Activated T-helper 1 cell treated with anti-CD3 and anti-CD28 coated beads, Interleukin-2, amount 50 U/mL, for 16 hours (primary cell): ENCODE results near the gene LINC01488.

Experiments used
- DNase-seq, 2 donors: peaks; one replicate each; pipeline ENCODE4 v3.0.0-alpha.2; 2020; ENCODE audit warnings: low read depth in 1 of 2, low spot score in 1 of 2

LINC01488 gene

DNA sequence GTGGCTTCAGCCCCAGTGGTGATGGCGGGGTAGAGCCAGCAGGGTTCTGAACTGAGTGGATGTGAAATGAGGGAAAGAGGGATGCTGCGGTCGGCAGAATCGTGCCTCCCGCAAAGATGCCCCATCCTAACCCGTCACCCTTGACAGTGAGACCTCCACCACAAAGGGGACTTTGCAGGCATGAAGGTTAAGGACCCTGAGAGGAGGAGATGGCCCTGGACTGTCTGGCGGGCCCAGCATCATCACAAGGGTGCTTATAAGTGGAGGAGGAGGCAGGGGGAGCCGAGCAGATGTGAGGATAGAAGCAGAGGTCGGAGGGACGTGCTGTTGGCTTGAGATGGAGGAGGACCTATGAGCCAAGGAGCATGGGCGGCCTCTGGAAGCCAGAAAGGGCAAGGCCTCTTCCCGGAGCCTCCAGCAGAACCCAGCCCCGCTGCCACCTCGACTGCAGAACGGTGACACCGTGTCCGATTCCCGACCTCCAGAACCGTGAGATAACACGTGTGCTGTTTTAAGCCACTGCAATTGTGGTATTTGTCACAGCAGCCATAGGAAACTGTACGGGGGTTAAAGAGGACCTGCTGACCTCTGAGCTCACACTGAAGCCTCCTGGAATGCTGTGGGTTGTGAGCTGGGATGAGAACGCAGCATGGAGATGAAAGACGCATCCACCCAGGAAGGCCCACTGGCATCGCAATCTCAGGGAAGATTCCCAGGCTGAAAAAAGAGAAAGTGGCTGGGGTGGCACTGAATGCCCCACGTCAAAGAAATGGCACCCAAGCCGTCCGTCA lies 10.9 kb downstream of the LINC01488 start:
- DNase-seq, result no peak

DNA sequence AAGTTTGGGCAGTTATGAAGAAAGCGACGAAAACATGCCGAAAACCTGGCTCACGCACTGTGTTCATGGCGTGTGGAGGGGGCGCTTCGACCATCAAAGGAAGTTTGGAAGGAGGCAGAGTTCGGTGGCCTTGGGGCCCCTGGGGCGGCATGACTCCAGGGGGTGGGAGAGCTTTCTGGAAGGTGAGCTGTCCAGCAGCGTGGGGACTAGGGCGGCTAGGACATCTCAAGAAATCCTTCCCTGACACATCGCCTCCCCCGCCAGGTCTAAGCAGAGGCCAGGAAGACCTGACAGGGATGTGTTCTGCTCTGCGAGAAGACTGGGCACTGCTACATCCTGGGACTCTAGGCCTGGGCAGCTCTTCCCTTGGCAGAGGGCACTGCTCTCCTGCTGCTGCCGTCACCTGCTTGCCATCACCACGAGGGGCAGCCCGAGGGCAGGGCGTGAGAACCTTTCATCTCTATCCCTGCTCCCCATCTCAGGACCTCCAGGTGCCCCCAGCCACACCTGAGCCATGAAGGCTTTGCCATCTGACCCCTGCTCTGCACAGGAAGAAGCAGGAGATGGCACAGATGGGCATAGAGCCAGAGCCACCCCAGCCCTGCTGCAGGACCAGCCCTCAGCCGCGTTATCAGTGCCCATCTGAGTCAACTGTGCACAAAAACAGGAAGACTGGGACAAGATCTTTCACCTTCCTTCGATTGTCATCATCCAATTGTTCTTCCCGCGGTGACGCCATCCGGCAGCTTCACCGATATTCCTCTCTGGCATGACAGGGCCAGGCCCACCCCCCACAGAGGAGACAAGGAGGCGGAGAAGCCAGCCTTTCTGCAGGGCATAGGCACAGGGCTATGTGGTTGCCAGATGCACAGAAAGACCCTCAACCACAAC lies 12.7 kb downstream of the LINC01488 start:
- no peak for DNase-seq

DNA sequence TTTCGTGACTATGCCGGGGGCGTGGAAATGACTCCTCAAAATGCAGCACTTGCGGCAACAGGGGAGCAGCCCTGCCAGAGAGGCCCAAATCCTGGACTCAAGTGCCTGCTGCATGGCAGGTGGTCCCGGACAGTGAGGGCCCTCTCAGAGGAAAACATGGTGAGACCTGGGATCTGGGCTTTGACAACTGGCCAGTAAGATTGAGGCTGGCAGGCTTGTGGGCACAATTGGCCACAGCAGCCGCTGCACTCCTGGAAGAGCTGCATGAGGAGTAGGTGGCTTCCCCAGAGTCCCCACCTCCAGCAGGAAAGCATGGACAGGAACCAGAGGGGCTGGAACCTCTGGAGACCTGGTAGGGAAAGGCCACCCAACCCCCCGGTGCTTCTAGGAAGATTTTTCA lies 13.4 kb downstream of the LINC01488 start:
- DNase-seq, result no peak

DNA sequence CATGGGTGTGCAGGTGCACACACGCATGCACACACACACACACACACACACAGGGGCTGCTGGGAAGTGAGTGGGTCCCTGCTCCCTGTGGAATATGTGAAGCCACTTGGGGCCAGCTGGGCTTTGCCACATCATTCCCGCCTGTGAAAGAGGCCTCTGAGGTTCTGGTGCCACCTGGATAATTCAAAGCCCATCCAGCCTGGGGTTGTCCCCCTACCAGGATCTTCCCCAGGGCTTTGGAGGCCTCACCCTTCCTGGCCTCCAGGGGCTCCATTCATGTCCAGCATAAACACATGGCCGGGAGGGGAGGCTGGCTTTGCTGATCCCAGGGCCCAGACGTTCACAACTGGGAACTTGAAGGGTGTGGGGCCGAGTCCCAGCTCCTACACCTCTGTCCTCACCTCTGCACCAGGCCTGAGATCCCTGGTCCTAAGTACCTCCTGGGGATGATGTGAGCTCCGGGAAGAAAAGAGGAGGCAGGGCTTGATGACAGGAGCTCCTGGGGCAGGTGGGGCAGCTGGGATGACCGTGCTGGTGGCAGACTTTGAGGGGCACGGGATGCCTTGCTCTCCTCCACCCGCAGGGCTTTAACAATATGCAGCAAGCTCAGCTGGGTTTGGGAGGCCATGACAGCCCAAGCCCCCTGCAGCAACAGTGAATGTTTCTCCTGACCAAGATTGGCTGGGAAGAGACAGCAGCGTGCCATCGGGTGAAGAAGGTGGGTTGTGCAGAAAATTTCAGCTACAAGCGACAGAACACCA lies 14.2 kb downstream of the LINC01488 start:
- DNase-seq, result no peak

DNA sequence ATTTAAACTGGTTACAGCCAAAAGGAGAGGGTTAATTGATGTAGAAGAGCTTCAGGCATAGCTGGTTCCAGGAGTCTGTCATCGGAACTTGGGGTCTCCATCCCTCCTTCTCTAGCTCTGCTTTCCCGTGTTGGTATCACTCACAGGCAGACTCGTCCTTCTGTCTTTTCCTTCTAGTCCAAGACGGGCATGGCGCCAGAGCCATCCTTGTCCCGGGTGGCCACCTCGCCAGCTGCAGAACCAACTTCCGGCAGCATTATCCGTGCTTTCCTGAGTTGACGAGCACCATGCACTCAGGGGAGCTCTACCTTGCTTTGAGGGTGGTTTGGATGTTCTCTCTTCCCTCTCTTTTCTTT lies 14.7 kb downstream of the LINC01488 start:
- no peak for DNase-seq

DNA sequence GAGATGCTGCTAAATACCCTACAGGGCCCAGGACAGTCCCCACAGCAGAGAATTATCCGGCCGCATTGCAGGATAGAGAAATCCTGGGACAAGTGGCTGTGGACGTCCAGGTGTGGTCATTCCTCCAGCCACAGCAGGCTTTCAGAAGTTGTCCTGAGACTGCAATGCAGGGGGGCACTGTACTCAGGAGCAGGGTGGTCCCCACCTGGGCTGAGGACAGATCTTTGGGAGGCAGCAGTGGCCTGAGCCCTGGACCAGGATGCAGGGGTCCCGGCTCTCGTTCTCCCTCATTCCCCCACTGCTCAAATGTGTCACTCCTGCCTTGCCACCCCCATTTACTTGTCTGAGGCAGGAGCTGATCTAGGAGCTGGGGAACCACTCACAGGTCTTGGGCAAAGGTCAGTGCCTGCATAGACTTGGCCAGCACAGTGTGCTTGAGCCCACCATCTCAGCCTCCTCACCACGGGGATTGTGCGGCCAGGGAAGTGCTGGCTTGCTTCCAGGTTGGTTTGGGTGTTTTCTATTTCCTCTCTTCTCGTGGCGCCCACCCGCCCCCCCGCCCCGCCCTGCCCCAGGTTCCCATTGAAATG lies 15.3 kb downstream of the LINC01488 start:
- DNase-seq, result no peak

DNA sequence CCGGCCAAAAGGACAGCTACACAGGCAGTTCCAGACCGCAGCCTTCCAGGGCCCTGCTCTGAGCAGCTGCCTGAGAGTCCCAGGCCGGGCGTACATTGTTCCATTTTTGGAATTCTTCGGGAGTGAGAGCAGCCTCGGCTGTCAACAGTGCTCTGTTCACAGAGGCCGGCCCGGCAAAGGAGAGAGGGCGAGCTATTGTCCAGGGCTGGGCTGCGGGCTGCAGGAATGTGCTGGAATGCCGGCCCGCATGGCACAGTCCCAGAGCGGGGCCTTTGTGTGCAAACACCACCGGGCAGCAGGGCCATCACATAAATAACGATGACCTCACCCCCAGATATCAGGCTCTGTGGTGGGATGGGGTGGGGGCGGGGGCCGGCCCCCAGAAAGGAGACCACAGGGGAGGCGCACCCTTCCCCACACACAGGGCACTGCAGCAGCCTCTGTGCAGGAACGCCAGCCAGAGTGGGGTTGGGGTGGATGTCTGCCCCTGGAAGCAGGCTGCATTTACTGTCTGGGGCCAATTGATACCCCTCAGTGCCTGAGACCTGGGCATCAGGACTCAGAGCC lies 15.8 kb downstream of the LINC01488 start:
- DNase-seq, result no peak

DNA sequence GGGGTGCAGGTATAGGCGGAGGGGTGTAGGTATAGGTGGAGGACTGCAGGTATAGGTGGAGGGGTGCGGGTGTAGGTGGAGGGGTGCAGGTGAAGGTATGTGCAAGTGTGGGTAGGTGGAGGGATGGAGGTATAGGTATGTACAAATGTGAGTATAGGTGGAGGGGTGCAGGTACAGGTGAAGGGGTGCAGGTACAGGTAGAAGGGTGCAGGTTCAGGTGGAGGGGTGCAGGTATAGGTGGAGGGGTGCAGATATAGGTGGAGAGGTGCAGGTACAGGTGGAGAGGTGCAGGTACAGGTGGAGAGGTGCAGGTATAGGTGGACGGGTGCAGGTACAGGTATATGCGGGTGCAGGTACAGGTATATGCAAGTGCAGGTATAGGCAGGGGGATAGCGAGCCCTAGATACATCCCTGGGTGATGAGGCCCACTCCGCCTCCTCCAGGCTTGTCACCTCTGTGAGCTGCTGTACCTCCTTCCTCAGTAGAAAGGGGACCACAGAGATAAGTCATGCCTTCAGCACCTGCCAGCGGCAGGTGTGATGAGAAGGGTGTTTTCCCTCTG lies 17.2 kb downstream of the LINC01488 start:
- DNase-seq, result no peak

DNA sequence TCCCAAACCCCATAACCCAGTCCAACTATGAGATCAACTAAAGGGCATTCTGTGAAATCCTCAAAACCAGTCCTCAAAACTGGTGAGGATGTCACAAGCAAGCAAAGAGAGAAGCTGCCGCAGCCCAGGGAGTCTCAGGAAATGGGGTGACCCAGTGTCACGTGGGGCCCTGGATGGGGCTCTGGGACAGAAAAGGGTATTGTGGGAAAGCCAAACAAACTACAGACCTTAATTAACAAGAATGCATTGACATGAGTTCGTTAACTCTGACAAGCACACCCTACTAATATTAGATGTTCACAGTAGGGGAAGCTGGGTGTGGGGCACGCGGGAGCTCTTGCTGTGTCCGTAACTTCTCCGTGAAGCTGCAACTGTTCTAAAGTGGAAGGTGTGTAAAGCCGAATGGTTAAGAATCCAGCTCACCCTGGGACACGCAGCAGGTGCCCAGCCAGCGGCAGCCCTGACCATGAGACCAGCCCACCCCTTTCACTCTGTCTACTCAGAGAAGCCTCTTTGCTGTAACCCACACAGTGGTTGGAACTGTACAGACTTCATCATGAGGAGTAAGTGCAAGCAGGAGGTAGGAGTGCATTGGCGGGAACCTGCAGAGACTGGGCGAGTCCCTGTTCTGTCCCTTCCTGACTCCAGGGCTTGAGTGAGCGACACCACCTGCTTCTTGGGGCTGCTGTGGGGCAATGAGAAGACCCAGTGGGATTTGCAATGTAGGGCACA lies 17.9 kb downstream of the LINC01488 start:
- DNase-seq, result no peak

DNA sequence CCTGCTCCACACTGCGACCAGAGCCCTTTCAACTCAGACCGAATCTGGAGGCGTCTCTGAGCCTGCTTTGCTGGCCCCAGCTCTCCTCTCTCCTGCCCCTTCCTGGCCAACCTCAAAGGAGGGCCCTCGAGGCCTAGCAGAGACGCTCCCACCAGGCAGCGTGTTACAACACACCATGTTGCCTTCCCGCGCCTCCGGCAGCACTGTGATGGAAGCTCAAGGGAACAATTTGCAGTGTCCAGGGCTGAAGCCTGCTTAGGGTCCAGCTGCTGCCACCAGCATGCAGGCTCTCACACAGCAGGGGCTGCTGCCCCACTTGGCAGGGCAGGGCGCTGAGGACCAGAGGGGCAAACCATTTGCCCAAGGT lies 18.4 kb downstream of the LINC01488 start:
- DNase-seq, result no peak

DNA sequence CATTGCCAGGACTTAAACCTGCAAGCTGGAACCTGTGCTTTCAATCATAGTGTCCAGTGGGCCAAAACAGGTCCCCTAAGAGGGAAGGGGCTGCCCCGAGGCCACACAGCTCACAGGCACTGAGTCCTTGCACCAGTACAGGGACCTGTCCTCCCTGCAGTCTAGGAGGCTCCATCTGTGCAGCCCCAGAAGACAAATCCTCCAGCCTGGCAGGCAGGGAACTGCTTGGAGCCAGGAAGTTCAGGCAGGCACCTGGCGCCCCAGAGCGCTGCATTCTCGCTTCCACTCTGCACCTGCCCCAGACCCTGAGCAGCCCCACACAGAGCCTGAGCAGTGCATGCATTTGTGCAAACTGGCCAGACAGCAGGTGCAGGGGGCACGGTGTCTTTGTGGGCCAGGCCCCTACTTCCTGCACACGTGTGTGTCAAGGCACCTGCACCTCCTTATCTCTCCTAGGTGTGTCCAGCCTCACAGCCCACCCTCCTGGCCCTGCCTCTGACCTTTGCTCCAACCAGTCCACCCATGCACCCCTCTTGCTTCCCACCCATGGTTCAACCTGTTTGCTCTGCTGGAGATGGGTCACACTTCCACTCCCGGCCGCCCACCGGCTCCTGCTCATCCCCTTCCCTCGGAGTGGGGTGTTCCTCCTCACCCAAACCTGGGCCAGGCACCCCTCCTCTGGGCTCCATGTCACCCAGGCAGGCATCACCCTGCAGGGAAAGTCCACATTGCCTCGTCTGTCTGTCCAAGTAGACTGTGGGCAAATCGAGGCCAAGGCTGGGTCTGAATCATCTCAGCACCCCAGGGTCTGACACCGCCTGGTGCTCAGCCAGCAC lies 19.0 kb downstream of the LINC01488 start:
- DNase-seq, result no peak

DNA sequence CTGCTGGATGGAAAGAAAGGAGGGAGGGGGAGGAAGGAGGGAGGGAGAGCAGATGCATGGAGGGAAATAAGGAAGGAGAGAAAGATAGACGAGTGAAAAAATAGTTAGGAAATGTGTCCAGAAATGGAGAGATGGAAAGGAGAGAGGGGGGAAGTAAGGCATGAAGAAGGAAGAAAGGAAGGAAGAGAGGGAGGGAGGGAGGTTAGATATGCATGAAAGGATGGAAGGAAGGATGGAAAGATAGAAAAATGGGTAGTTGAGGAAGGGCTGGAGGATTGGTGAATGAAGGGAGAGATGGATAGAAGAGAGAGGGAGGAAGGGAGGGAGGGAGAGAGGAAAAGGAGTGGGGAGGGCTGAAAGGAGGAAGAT lies 19.6 kb downstream of the LINC01488 start:
- no peak for DNase-seq

DNA sequence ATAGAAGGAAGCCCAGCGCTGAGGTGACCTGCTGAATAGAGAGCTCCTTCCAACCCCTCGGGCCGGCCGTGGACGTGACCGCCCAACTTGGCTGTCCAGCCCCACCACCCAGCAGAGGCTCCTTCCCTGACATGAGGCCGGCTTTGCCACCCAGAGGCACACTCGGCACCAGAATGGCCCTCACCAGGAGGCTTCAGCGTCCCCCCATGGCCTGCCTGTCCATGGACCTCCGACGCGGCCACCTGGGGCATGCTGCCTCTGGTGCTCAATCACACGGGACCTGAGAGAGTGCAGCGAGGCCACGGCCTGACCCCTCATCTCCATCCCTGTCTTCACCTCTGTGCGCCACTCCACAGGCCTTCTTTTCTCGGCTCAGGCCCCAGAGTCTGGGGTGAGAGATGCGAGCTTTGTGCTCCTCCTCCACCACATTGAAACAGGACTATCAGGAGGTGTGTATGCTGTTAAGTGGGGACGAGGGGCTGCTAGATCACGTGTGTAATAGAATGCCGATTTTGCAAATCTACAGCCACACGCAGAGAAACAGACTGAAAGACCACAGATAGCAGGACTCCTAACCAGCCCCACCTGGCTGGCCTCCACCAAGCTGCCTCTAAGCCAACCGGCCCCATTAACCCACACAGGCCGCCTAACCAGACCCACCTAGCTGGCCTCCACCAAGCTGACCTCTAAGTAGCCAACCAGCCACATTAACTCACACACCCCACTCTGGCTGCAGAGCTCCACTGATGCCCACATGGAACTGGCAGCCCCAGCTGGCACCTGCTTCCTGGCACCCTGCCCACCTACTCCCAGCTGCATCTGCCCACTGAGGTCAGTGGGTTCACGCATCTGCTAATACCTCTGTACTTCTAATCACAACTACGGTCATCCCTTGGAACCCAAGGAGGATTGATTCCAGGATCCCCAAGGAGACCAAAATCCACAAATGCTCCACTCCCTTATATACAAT lies 20.7 kb downstream of the LINC01488 start:
- no peak for DNase-seq

DNA sequence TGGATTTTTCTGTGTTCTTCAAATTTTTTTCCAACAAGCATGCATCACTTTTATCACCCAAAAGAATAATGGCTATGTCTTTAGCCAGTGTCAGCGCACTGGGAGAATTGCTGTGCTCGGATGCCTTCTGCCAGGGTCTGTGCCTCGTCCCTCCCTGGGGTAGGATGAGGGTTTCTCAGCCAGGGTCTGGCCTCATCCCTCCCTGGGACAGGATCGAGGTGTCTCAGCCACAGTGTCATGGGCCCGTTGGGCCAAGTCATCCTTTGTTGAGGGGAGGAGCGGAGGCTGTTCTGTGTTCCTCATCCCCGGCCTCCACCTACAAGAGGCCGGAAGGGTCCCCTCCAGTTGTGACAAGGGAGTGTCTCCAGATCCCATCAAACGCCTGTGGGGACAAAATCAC lies 22.7 kb downstream of the LINC01488 start:
- no peak for DNase-seq

DNA sequence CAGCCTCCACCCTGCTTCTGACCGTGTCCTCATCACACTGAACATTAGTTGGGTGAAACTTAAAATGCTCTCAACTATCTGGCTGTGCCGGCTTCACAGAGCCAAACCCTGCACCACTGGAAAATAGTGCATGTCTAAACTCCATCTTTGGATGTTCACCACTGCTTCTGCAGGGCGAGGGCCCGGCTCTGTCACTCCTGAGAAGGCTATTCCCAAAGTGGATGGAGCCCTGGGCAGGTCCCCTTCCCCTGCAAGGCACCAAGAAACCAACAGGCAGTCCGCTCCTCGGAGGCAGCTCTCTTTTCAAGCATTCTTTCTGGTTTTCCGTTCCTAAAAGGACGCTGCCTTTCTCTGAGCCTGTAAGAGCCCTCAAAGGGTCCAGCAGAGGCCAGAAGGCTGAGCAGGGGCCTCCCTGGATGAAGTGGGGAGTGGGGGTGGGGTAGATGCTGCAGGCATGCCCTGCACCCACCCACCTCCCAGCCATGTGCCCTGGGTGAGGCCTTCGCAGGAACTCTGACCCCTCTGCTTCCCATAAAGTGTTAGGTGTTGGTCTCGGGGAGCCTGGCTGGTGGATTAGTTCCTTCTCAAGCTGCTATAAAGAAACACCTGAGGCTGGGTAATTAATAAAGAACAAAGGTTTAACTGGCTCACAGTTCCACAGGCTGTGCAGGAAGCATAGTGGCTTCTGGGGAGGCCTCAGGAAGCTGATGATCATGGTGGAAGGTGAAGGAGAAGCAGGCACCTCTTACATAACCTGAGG lies 23.3 kb downstream of the LINC01488 start:
- DNase-seq, result no peak

DNA sequence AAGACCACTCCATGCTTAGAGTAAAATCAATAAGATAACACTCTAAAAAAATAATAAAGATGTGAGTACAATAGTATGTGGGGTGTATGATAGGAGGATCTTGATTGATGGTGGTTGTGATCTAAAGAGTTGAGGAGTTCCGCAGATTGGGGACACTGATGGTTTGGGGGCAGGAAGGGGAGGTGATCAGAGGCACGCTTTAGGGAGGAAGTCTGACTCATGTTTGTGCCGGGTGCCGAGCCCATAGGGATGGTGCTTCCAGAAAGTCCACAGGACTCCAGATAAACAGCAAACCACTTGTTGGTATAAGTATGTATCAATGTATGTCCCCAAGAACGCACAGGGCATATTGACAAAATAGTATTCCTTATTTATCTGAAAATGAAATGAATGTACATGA lies 27.5 kb downstream of the LINC01488 start:
- DNase-seq, result no peak

DNA sequence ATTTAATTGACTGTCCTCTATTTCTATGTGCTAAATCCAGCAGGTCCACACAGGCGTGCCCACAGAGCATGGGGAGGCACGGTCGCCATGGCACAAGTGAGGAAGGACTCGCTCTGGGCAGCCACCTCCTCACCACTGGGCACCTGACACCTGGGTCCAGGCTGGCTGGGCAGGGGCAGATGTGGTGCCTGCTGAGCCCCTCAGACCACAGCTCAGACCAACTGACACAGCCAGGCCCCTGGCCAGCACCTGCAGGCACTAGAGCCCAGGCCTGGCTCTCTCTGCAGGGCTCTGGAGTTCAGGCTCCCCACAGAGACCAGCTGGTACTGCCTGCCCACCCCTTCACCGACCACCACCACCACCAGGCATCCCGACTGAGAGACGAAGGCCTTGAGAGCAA lies 27.9 kb downstream of the LINC01488 start:
- DNase-seq, result no peak
